PC-3 (cell line): ENCODE data around the gene NUTM2B.
"Not testable (repeated sequence)": the region's sequence is repeated elsewhere in the genome, so short reads cannot be mapped to it uniquely, and the experiment has no call there.

Experiments used
- EZH2 ChIP-seq: fragments of 300-600 bp; sonication (generic); IDR thresholded peaks from one replicate; pipeline ENCODE4 v1.6.1; 2017; ENCODE audit warnings: antibody characterized with exemption, mild to moderate bottlenecking, low read length; ENCODE audit not compliant: unreplicated experiment
- EZH2phosphoT487 ChIP-seq: fragments of 300-600 bp; sonication (generic); IDR thresholded peaks from 2 replicates; pipeline ENCODE4 v1.6.1; 2018; ENCODE audit warnings: mild to moderate bottlenecking, antibody characterized with exemption, low read length, borderline replicate concordance
- TF ChIP-seq, protein P1 (sequence below): fragments of 300-600 bp; sonication (generic); conservative IDR thresholded peaks from 2 replicates; pipeline ENCODE4 v1.5.1; 2017; ENCODE audit warnings: antibody characterized with exemption, low read depth, mild to moderate bottlenecking, low read length

DNA sequence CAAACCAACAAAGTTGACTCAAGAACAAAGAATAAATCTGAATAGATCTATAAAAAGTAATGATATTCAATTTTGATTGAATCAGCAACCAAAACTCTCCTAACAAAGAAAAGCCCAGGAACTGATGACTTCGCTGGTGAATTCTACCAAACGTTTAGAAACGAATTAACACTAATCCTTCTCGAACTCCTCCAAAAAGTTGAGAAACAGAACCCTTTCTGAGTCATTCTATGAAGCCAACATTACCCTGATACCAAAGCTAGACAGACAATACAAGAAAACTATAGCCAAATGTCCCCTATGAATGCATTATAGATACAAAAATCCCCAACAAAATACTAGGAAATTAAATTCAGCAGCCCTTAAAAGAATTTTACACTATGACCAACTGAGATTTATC, 17.0 kb downstream of the NUTM2B start:
- TF ChIP-seq, protein P1, sequence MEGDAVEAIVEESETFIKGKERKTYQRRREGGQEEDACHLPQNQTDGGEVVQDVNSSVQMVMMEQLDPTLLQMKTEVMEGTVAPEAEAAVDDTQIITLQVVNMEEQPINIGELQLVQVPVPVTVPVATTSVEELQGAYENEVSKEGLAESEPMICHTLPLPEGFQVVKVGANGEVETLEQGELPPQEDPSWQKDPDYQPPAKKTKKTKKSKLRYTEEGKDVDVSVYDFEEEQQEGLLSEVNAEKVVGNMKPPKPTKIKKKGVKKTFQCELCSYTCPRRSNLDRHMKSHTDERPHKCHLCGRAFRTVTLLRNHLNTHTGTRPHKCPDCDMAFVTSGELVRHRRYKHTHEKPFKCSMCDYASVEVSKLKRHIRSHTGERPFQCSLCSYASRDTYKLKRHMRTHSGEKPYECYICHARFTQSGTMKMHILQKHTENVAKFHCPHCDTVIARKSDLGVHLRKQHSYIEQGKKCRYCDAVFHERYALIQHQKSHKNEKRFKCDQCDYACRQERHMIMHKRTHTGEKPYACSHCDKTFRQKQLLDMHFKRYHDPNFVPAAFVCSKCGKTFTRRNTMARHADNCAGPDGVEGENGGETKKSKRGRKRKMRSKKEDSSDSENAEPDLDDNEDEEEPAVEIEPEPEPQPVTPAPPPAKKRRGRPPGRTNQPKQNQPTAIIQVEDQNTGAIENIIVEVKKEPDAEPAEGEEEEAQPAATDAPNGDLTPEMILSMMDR: not testable (repeated sequence)
- not testable (repeated sequence) for TF ChIP-seq EZH2, EZH2phosphoT487
